Activated CD8-positive, alpha-beta memory T cell treated with anti-CD3 and anti-CD28 coated beads for 24 hours (primary cell): Measurements from ENCODE around the gene NSMCE3.
"Not testable (repeated sequence)": the region's sequence is repeated elsewhere in the genome, so short reads cannot be mapped to it uniquely, and the experiment has no call there.

Experiments used
- DNase-seq: peaks from one replicate; pipeline ENCODE4 v3.0.0-alpha.2; 2020

NSMCE3 gene

GRCh38 chr15:29268706-29269484 is 727 bp downstream of the NSMCE3 start:
- peak; percentile 85 for DNase-seq

- DNase-seq: no peak
Measured at GRCh38 chr15:29266052-29266582, 3.5 kb downstream of the NSMCE3 start.

GRCh38 chr15:29263289-29263688 is 6.3 kb downstream of the NSMCE3 start:
- no peak for DNase-seq

GRCh38 chr15:29262738-29263137 is 6.9 kb downstream of the NSMCE3 start:
- no peak for DNase-seq

- no peak for DNase-seq
Measured at GRCh38 chr15:29260896-29261295, 8.7 kb downstream of the NSMCE3 start.

GRCh38 chr15:29259233-29259632 is 10.4 kb downstream of the NSMCE3 start:
- no peak for DNase-seq

GRCh38 chr15:29252234-29252633 is 17.4 kb downstream of the NSMCE3 start:
- no peak for DNase-seq

- no peak for DNase-seq
Measured at GRCh38 chr15:29244544-29244943, 25.1 kb downstream of the NSMCE3 start.

- no peak for DNase-seq
Measured at GRCh38 chr15:29244123-29244522, 25.5 kb downstream of the NSMCE3 start.

GRCh38 chr15:29242456-29243242 is 27.0 kb downstream of the NSMCE3 start:
- no peak for DNase-seq

- DNase-seq: no peak
Measured at GRCh38 chr15:29241207-29241606, 28.4 kb downstream of the NSMCE3 start.

GRCh38 chr15:29239395-29239794 is 30.2 kb downstream of the NSMCE3 start:
- DNase-seq: no peak

GRCh38 chr15:29233566-29233965 is 36.1 kb downstream of the NSMCE3 start:
- DNase-seq: no peak

GRCh38 chr15:29226436-29227208 is 43.0 kb downstream of the NSMCE3 start:
- no peak for DNase-seq

GRCh38 chr15:29225534-29226234 is 43.9 kb downstream of the NSMCE3 start:
- no peak for DNase-seq

GRCh38 chr15:29224987-29225363 is 44.6 kb downstream of the NSMCE3 start:
- not testable (repeated sequence) for DNase-seq

- not testable (repeated sequence) for DNase-seq
Measured at GRCh38 chr15:29224235-29224986, 45.2 kb downstream of the NSMCE3 start.

GRCh38 chr15:29223640-29224039 is 46.0 kb downstream of the NSMCE3 start:
- DNase-seq: no peak

- no peak for DNase-seq
Measured at GRCh38 chr15:29222129-29222853, 47.3 kb downstream of the NSMCE3 start.

- no peak for DNase-seq
Measured at GRCh38 chr15:29220852-29221251, 48.8 kb downstream of the NSMCE3 start.

- no peak for DNase-seq
Measured at GRCh38 chr15:29216955-29217354, 52.7 kb downstream of the NSMCE3 start.
